Measurements from ENCODE around the gene JAGN1.

- no peak for TF ChIP-seq CTCF (IDR thresholded peaks at IDR 0.05)
- no peak for TF ChIP-seq EZH2 (IDR thresholded peaks at IDR 0.05; ENCODE audit: borderline replicate concordance, insufficient read depth, low read depth, low read length, poor library complexity, severe bottlenecking)
Measured at GRCh38 chr3:9863058-9863772, 27.2 kb upstream of the JAGN1 start.

Data from B cell (primary cell).